AG09309 (cell line): ENCODE measurements around the gene ESAM.

Experiments
- DNase-seq: peaks from one replicate; pipeline ENCODE4 v3.0.0-alpha.2; 2010; ENCODE audit warnings: low read depth
- H3K4me3 ChIP-seq: 2 replicates; pipeline ENCODE4 v1.5.1; 2011; ENCODE audit warnings: mild to moderate bottlenecking, low read depth, low read length, moderate library complexity; ENCODE audit not compliant: control insufficient read depth
- CTCF ChIP-seq: IDR thresholded peaks from 2 replicates; pipeline ENCODE4 v1.5.1; 2011; ENCODE audit warnings: mild to moderate bottlenecking, low read depth, low read length, inconsistent platforms; ENCODE audit not compliant: insufficient read depth, control insufficient read depth; ENCODE audit errors: missing control alignments

Gene ESAM

GRCh38 chr11:124758355-124759265 is 3.5 kb downstream of the ESAM start:
- H3K4me3 ChIP-seq, result peak overlapping the region; percentile 41
- TF ChIP-seq CTCF, result peak; percentile 76
- no peak for DNase-seq

GRCh38 chr11:124757320-124757719 is 4.8 kb downstream of the ESAM start:
- TF ChIP-seq CTCF, result no peak
- no peak for DNase-seq

GRCh38 chr11:124756753-124757227 is 5.3 kb downstream of the ESAM start:
- no peak for DNase-seq
- TF ChIP-seq CTCF, result no peak
- no peak overlapping the region for H3K4me3 ChIP-seq

More at GRCh38 chr11:124757320-124757719, 4.8 kb downstream of the ESAM start:
- no peak overlapping the region for H3K4me3 ChIP-seq

GRCh38 chr11:124756033-124756752 is 5.9 kb downstream of the ESAM start:
- H3K4me3 ChIP-seq, result no peak overlapping the region
- no peak for TF ChIP-seq CTCF
- no peak for DNase-seq

- no peak overlapping the region for H3K4me3 ChIP-seq
- no peak for TF ChIP-seq CTCF
- DNase-seq, result no peak
These were observed 7.4 kb downstream of the ESAM start for GRCh38 chr11:124754710-124755109.

GRCh38 chr11:124754309-124754708 is 7.8 kb downstream of the ESAM start:
- H3K4me3 ChIP-seq, result no peak overlapping the region
- no peak for TF ChIP-seq CTCF
- no peak for DNase-seq
